A673 (cell line): Measurements from ENCODE around the gene ZNF132. TPM values are rescaled to one million over a fixed set of nuclear protein-coding genes. Genes with fewer than 3 reads are reported as not detected.

ENCODE experiments used
- BruUV-seq: library from RNA; stranded (reverse); fragments of 400-500 nt; replicated peaks from 2 replicates; lab custom pipeline; 2021; lab: Mats Ljungman, UMichigan
- CTCF ChIA-PET: fragments of 300-600 bp; sonication (Branson Sonifier 250); formaldehyde crosslinking; loops from one replicate; lab custom pipeline; 2022; ENCODE audit warnings: antibody characterized with exemption; lab: Charles Lee
- POLR2A ChIA-PET: fragments of 300-600 bp; sonication (Branson Sonifier 250); formaldehyde crosslinking; loops from one replicate; lab custom pipeline; 2022; ENCODE audit warnings: antibody characterized with exemption; ENCODE audit not compliant: low non-redundant PET; lab: Charles Lee
- DNase-seq: peaks from one replicate; pipeline ENCODE4 v3.0.0-alpha.2; 2015; ENCODE audit warnings: low spot score
- H3K27ac ChIP-seq: fragments of 200-600 bp; sonication (generic); 2 replicates; pipeline ENCODE4 v1.5.1; 2016; ENCODE audit warnings: mixed run types, low read depth, mild to moderate bottlenecking, mixed read lengths, antibody characterized with exemption, low read length; ENCODE audit not compliant: poor library complexity, severe bottlenecking
- H3K27me3 ChIP-seq: fragments of 200-600 bp; sonication (generic); replicated peaks from 2 replicates; pipeline ENCODE4 v1.6.1; 2017; ENCODE audit warnings: mixed run types, low read depth, mild to moderate bottlenecking, mixed read lengths, antibody characterized with exemption, low read length; ENCODE audit not compliant: insufficient read depth, poor library complexity
- H3K36me3 ChIP-seq: fragments of 200-600 bp; sonication (generic); 2 replicates; pipeline ENCODE4 v1.6.1; 2016; ENCODE audit warnings: mixed run types, mild to moderate bottlenecking, mixed read lengths, antibody characterized with exemption, low read length; ENCODE audit not compliant: insufficient read depth, poor library complexity, severe bottlenecking
- H3K4me1 ChIP-seq: fragments of 200-600 bp; sonication (generic); 2 replicates; pipeline ENCODE4 v1.6.1; 2017; ENCODE audit warnings: mixed run types, mild to moderate bottlenecking, mixed read lengths, antibody characterized with exemption, low read length; ENCODE audit not compliant: insufficient read depth, poor library complexity, severe bottlenecking
- H3K4me3 ChIP-seq: fragments of 200-600 bp; sonication (generic); 2 replicates; pipeline ENCODE4 v1.5.1; 2016; ENCODE audit warnings: low read depth, mixed run types, mild to moderate bottlenecking, mixed read lengths, low read length; ENCODE audit not compliant: poor library complexity, severe bottlenecking
- H3K9me3 ChIP-seq: fragments of 200-600 bp; sonication (generic); 2 replicates; pipeline ENCODE4 v1.6.1; 2016; ENCODE audit warnings: mixed run types, low read depth, mild to moderate bottlenecking, mixed read lengths, antibody characterized with exemption, low read length; ENCODE audit not compliant: poor library complexity, severe bottlenecking
- EZH2 ChIP-seq: fragments of 200-600 bp; sonication (generic); IDR thresholded peaks from 2 replicates; pipeline ENCODE4 v1.6.1; 2017; ENCODE audit warnings: borderline replicate concordance, low read depth, mild to moderate bottlenecking, mixed read lengths, antibody characterized with exemption, low read length; ENCODE audit not compliant: poor library complexity, severe bottlenecking
- intact Hi-C: fragments of 100-400 bp; cut with micrococcal nuclease; formaldehyde crosslinking; loops from one replicate; pipeline ENCODE4 v1.10.0; 2022; ENCODE audit not compliant: unreplicated experiment
- total RNA-seq: library from RNA; stranded (reverse); gene quantifications from 2 replicates; pipeline ENCODE4 v1.2.3, GENCODE V29; 2021
- TF ChIP-seq, protein P1 (sequence below): fragments of 300-800, 200-600 bp; sonication (generic); conservative IDR thresholded peaks from 2 replicates; pipeline ENCODE4 v1.5.1; 2017; ENCODE audit warnings: low read depth, mild to moderate bottlenecking, antibody characterized with exemption, low read length, moderate library complexity, mixed read lengths

ZNF132 gene
- total RNA-seq, 1 experiment from 2014 or later = 9.1 TPM

DNA sequence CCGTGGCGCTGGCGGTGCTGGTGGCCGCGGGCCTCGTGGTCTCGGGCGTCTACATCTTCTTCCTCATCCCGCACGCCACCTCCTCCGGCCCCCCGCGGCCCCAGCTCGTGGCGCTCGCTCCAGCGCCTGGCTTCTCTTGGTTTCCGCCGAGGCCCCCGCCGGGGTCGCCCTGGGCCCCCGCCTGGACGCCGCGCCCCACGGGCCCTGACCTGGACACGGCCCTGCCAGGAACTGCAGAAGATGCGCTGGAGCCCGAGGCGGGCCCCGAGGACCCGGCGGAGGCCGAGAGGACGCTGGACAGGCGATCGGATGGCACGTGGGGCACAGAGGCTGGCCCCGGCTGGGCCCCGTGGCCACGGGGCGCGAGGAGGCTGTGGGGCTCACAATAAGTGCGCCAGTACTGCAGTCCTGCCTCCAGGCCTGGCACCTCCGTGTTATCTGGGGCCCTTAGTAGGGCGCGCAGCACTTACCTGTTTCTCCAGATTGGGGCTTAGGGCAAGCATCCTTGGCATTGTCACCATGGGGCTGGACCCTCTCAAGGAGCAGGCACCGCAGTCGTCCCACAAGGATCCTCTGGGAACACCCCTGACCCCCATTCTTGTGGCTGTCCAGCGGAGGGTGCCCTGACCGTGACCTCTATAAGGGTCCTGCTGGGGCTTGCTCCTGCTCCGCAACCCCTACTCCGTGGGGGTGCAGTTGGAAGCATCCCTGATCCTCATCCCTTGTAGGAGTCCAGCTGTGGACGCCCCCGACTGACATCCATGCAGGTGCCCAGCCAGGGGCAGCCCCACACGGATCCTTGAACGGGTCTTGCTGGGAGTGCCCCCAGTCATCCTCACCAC, 43.0 kb downstream of the ZNF132 start:
- Histone ChIP-seq H3K4me3 (no peak overlapping the region), H3K36me3 (peaks cover 36% of the 10 kb centered on the region), H3K9me3 (no peaks in the 10 kb centered on the region), H3K4me1 (peaks cover 10% of the 10 kb centered on the region), H3K27me3 (no peaks in the 10 kb centered on the region), H3K27ac (no peak overlapping the region)
- intact Hi-C loops = no loop called here
- no TSS peak for BruUV-seq
- ChIA-PET CTCF (no interaction called here), POLR2A (no interaction called here)
- no peak for DNase-seq
- TF ChIP-seq, protein P1, sequence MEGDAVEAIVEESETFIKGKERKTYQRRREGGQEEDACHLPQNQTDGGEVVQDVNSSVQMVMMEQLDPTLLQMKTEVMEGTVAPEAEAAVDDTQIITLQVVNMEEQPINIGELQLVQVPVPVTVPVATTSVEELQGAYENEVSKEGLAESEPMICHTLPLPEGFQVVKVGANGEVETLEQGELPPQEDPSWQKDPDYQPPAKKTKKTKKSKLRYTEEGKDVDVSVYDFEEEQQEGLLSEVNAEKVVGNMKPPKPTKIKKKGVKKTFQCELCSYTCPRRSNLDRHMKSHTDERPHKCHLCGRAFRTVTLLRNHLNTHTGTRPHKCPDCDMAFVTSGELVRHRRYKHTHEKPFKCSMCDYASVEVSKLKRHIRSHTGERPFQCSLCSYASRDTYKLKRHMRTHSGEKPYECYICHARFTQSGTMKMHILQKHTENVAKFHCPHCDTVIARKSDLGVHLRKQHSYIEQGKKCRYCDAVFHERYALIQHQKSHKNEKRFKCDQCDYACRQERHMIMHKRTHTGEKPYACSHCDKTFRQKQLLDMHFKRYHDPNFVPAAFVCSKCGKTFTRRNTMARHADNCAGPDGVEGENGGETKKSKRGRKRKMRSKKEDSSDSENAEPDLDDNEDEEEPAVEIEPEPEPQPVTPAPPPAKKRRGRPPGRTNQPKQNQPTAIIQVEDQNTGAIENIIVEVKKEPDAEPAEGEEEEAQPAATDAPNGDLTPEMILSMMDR = no peak
- TF ChIP-seq EZH2 = no peak

- POLR2A ChIA-PET = no interaction called here
- no peak for TF ChIP-seq EZH2
- TF ChIP-seq, protein P1 = no peak
- Histone ChIP-seq H3K36me3 (peaks cover 42% of the 10 kb centered on the region), H3K9me3 (no peaks in the 10 kb centered on the region), H3K4me3 (no peak overlapping the region), H3K4me1 (peaks cover 10% of the 10 kb centered on the region), H3K27ac (no peak overlapping the region), H3K27me3 (no peaks in the 10 kb centered on the region)
- intact Hi-C loops = no loop called here
- CTCF ChIA-PET = no interaction called here
- DNase-seq = no peak
- BruUV-seq = no TSS peak
Observed at GRCh38 chr19:58395979-58396627, 43.9 kb downstream of the ZNF132 start.

- CTCF ChIA-PET = no interaction called here
- H3K4me3 ChIP-seq = no peak within 1 kb of the TSS
- DNase-seq = no peak
- POLR2A ChIA-PET = no interaction called here
- H3K9me3 ChIP-seq = no peaks in the 10 kb centered on the region
- no TSS peak for BruUV-seq
- peaks cover 4% of the 10 kb centered on the region for H3K4me1 ChIP-seq
- H3K27me3 ChIP-seq = no peaks in the 10 kb centered on the region
- TF ChIP-seq, protein P1 = no peak
- TF ChIP-seq EZH2 = no peak
- no peak within 1 kb of the TSS for H3K27ac ChIP-seq
- intact Hi-C loops = no loop called here
- peaks cover 49% of the 10 kb centered on the region for H3K36me3 ChIP-seq
Observed at GRCh38 chr19:58395220-58395978, 44.6 kb downstream of the ZNF132 start, which contains the start of gene RNF225. Gene RNF225, plus strand, starts transcription at chr19:58395656. Its CDS starts 434 bp downstream, at chr19:58396090.
